NCI-H146 (cell line): ENCODE results near the gene SERTM2.
"Not testable (repeated sequence)": the region's sequence is repeated elsewhere in the genome, so short reads cannot be mapped to it uniquely, and the experiment has no call there.

Source experiments
- DNase-seq: peaks from one replicate; lab custom pipeline; 2025; lab: John Stamatoyannopoulos, UW

The SERTM2 gene

GRCh38 chrX:111511477-111511876, at the start of gene SERTM2:
Gene SERTM2 (plus strand): TSS chrX:111511645. CDS start chrX:111518858, 7,213 bp downstream.
- peak; percentile 29 for DNase-seq

DNA sequence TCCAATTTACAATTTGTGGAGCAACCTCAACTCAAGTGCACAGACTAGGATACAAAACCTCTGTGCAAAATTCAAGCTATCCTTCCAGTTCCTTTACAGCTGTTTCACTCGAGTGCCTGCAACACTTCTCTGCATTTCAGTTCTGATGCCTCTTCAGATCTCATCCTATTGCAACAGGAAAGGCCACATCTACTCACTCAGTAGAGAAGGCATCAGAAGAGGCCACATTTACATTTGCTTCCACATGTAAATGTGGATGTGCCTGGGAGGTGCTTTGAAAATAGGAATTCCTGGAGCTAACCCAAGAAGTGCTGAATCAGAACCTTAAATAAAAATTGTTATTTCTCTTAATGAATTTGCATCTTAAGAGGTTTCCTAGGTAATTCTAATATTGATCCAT, 45.8 kb upstream of the SERTM2 start:
- no peak for DNase-seq

GRCh38 chrX:111467896-111468295, 43.5 kb upstream of the SERTM2 start:
- no peak for DNase-seq

DNA sequence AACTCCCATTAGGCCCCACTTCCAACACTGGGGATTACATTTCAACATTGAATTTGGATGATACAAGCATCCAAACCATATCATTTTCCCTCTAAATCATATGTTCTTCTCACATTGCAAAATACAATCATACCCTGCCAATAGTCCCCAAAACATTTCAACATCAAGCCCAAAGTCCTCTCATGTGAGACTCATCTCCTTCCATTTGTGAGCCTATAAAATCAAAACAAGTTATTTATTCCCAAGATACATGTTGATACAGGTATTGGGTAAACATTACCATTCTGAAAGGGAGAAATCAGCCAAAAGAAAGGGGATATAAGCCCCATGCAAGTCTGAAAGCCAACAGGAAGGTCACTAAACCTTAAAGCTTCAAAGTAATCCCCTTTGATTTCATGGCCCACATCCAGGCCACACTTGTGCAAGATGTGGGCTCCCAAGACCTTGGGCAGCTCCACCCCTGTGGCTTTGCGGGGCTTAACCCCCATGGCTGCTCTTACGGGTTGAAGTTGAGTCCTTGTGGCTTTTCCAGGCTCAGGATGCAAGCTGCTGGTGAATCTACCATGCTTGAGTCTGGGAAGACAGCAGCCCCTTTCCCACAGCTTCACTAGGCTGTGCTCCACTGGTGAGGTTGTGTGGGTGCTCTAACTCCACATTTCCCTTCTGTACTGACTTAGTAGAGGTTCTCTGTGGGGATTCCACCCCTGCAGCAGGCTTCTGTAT, 40.6 kb upstream of the SERTM2 start:
- DNase-seq: no peak

DNA sequence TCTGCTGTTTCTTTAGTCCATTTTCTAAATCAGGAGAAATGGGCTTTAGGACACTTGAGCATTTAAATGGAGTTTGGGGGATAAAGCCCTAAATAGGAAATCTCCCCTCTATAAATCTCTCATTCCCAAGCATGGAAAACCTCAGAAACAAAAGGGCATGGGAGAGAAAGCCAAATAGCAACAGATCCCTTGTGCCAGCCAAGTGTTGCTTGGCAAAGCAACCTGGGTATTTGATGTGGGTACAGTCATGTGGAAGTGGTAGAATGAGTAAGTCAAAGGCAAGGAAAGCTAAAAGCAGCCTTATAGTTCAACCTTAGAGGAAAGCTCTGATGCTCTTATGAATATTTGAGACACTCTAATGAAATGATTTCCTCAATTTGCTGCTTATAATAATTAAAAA, 29.5 kb upstream of the SERTM2 start:
- DNase-seq: no peak

DNA sequence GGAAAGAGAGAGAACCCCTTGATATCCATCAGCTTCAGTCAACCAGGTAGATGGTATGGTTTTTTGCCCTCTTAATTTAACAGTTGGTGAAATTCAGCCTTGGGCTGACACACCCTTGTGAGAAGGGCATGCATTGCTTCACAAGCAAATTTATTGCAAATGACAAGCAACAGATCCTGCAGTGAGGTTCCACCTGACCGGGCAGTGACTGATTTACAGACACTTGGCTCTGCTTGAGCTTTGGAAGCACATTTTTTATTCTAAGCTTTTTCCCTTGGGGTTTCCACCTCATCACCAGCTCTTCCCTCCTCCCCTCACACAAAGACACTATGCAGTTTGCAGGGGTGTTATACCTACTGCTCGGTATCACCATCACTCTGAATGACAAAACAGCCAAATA, 28.3 kb upstream of the SERTM2 start:
- no peak for DNase-seq

DNA sequence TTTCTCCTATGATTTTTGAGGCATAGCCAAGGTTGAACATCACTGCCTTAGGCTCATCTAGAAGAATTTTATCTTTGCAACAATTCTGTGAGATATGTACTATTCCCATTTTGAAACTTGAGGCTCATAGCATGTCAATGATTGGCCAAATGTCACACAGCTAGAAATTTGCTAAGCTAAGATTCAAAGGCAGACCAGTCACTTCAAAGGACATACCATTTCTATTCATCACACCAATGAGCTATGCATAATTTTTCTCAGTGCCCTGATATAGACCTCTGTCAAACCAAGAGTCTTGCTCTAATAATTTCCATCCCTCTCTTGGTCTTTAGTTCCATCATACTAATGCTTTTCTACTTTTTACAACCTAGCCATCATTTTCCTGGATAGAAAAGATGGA, 27.6 kb upstream of the SERTM2 start:
- DNase-seq: no peak

GRCh38 chrX:111490688-111491087, 20.8 kb upstream of the SERTM2 start:
- peak; percentile 11 for DNase-seq

DNA sequence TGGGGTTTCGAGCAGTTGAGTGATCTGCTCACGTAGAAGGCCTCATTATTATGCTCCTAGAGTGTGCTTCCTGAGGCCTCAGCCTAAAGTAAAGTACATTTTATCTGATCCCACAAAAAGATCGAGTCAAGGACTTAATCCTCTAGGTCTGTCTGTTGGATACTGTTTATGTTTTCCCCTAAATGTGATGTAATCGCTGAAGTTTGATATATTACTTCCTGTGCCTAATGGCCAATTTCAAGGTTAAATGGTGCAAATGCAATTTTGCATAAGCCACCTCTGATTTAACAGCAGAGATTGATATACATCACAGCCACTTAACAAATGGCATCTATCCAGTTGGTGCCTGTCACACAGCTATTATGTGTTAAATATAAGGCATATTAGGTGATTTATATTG, 19.4 kb upstream of the SERTM2 start:
- no peak for DNase-seq

- DNase-seq: no peak
Observed at GRCh38 chrX:111498538-111499103, 12.8 kb upstream of the SERTM2 start.

DNA sequence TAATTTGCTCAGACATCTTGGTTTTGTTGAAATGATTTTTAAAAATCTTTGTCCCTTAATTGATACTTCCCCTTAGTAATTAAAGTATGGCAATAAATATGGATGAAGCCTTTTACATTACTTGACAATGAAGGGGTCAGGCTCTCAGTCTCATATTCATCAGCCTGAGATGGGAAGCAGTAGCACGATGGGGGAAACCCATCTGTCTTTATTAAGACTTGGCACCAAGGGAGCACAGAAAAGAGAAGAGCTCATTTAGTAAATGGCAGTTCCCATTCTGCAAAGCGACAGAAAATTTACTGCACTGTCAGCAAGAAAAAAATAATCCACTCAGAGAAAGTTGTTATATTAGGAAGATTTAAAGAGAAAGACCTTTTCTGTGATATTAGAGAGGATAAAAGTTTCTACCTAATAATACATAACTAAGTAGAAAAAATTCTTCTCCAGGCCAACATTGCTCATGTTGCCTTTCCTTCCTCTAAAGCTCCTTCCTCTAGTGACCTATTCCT, 7.9 kb upstream of the SERTM2 start:
- no peak for DNase-seq

DNA sequence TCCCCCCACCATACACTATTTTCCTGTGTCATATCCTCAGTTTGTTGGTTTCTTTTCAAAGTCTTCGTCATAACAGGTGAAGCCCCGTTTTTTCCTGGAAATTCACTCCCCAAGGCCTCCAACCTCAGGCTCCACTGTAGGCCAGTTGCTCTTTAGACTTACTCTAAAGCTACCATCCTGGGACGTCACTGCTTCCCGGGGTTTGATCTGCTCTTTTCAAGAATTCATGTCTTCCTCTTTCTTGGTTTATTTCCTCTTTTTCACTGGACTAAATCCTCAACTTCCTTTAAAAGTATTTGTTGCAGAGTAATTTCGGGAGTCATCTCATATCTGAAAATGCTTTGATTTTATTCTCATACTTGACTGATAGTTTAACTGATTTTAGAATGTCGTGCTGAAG, 6.5 kb upstream of the SERTM2 start:
- no peak for DNase-seq

DNA sequence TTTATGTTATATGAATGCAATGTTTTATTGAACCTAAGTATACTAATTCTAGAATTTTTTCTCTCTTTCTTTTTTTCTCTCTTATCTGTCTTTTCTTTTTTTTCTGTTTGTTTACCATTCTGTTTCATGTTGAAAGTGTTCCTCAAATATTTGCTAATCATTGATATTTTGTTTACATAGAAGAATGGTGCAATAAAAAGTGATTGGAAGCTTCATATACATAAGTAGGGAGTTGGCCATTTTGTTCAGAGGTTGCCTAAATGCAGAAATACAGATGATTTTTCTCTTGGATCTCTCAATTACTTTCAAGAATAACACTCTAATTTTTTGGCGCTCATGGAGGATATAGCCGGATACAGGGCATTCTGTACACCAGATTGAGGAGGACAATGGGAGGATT, 5.7 kb upstream of the SERTM2 start:
- DNase-seq: peak; percentile 55

- no peak for DNase-seq
Observed at GRCh38 chrX:111506826-111507225, 4.6 kb upstream of the SERTM2 start.

GRCh38 chrX:111507933-111508332, 3.5 kb upstream of the SERTM2 start:
- no peak for DNase-seq

DNA sequence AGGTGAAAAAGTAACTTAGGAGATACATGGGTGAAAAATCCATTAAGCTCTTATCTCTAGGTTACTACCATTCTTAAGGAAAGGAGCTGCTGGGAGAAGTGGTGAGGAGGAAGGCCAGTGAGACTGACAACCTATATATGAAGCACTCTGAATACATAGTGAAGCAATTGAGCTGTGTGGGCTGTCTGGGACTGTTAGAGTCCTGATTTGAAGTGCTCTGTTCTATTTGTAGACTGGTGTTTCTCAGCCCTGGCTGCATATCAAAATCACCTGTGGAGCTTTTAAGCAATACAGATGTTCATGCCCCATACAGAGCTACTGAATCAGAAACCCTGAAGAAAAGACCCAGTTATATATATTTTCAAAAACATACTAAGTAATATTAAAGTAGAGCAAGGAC, 3.9 kb downstream of the SERTM2 start:
- DNase-seq: no peak

DNA sequence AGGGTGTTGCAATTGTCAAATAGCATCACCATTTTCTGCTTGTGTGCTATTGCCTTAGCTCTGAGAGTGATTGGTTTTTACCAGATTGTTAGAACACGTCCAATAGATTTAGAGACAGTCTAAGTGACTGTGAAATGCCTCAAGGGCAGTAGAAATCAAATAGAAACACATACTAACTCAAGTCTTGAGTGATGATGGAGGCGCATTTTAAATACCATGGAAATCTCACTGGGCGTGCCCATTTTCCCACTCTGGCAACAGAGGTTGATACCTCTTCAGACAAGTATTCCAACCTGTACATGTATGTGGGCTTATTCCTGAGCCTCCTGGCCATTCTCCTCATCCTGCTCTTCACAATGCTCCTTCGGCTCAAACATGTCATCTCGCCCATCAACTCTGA, 7.2 kb downstream of the SERTM2 start:
- DNase-seq: no peak

DNA sequence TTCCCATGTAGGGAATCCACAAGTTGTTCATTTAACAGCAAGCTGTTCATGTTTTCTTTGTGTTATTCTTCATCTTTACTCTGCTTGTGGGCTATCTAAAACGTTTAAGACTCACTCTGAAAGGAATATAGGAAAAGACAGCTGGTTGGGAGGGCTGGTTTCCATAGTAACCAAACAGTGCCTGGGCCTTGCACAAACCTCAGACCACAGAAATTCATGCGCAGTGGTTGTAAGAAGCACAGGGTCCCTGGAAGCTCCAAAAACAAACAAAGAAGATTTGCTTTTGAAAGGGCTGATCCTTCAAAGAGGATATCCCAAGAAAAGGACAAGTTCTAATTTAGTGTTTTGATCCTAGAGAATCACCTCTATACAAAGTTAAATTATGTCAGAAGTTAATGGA, 7.8 kb downstream of the SERTM2 start:
- peak; percentile 19 for DNase-seq

DNA sequence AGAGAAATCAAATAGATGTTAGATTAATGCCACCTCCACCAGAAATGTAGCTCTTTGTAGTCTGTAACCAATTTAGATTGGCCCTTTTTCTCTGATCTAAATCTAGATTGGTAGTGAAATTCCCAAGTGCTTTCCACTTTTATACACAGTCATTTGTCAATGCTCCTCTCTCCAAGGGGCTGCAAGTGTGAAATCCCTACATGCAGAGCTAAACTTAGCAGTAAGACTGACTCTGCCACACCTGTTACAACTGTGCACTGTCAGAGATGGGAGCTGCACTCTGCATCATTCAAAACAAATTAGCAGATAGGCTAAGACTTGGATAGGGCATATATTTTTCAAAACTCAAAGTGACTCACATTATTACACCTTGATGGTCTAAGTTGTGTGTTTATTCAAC, 9.1 kb downstream of the SERTM2 start:
- no peak for DNase-seq

- DNase-seq: no peak
Observed at GRCh38 chrX:111521169-111521568, 9.7 kb downstream of the SERTM2 start.

GRCh38 chrX:111543212-111543741, 31.8 kb downstream of the SERTM2 start:
- DNase-seq: no peak

GRCh38 chrX:111549235-111549634, 37.8 kb downstream of the SERTM2 start:
- DNase-seq: not testable (repeated sequence)

DNA sequence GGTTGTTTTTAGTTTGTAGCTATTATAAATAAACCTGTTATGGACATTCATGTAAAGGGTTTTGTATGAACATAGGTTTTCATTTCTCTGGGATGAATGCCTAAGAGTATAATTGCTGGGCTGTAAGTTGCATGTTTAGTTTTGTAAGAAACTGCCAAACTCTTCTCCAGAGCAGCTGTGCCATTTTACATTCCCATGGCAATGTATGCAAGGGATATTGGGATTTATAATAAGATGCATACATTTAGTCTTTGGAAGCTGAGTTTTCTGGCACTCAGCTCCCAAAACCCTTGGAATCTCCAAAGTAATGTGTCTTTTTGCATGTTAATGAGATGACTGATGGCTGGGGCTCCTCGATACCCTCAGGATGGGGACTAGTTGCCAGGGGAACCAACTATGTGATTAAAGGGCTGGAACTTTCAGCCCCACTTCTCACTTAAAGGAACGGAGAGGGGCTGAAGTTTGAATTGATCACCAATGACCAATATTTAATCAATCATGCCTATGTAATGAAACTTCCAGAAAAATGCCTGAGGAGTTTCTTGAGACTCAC, 44.0 kb downstream of the SERTM2 start:
- DNase-seq: no peak
